ENCODE results near the gene RNF126.

DNA sequence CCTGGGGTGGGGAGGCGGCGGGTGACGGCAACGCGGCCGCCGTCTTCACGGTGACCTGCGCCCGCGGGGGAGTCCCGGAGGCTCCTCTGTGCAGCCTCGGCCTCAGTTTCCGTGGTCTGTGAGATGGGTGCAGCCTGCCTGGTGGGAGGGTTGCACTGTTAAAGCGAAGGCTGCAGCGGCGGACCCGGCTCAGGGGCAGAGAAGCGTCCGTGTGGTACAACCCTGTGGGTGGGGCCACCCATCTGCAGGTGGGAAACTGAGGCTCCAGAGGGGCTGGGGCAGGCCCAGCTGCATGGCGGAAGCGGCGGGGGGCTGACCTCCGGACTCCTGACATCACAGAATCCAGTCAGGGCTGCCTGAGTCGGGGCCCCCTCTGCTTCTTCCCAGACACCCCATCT is 22.9 kb downstream of the RNF126 start:
- TF ChIP-seq, protein P1, sequence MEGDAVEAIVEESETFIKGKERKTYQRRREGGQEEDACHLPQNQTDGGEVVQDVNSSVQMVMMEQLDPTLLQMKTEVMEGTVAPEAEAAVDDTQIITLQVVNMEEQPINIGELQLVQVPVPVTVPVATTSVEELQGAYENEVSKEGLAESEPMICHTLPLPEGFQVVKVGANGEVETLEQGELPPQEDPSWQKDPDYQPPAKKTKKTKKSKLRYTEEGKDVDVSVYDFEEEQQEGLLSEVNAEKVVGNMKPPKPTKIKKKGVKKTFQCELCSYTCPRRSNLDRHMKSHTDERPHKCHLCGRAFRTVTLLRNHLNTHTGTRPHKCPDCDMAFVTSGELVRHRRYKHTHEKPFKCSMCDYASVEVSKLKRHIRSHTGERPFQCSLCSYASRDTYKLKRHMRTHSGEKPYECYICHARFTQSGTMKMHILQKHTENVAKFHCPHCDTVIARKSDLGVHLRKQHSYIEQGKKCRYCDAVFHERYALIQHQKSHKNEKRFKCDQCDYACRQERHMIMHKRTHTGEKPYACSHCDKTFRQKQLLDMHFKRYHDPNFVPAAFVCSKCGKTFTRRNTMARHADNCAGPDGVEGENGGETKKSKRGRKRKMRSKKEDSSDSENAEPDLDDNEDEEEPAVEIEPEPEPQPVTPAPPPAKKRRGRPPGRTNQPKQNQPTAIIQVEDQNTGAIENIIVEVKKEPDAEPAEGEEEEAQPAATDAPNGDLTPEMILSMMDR (optimal IDR thresholded peaks at IDR 0.05 in 1 of 3, IDR thresholded peaks at IDR 0.05 in 1 of 3, conservative IDR thresholded peaks at IDR 0.05 in 1 of 3; ENCODE audit: extremely low read depth in 1 of 3, insufficient read depth in 2 of 3, low read length in 3 of 3): no peak
- no peak for TF ChIP-seq EZH2 (IDR thresholded peaks at IDR 0.05; ENCODE audit: low read length)
